ENCODE results near the gene TPD52L1. TPM values are rescaled to one million over a fixed set of nuclear protein-coding genes. Genes with fewer than 3 reads are reported as not detected.

TPD52L1 gene
- total RNA-seq, 1 donor from 2014 or later, result 164 TPM

- Histone ChIP-seq H3K4me3 (ENCODE audit: low read depth, low read length) (no peak overlapping the region), H3K27me3 (ENCODE audit: control insufficient read depth, insufficient read depth, low read length) (no peaks in the 10 kb centered on the region), H3K36me3 (ENCODE audit: control insufficient read depth, insufficient read depth, low read length) (no peaks in the 10 kb centered on the region)
- no peak for TF ChIP-seq CTCF (IDR thresholded peaks at IDR 0.05; ENCODE audit: insufficient read depth, low read length, severe bottlenecking)
- DNase-seq (ENCODE audit: low read depth) (no peak), FAIRE-seq (no peak)
Measured at GRCh38 chr6:125195526-125195925, 42.0 kb downstream of the TPD52L1 start.

- no peaks in the 10 kb centered on the region for H3K36me3 ChIP-seq (ENCODE audit: control insufficient read depth, insufficient read depth, low read length)
- TF ChIP-seq CTCF (IDR thresholded peaks at IDR 0.05; ENCODE audit: insufficient read depth, low read length, severe bottlenecking), result no peak
- H3K27me3 ChIP-seq (ENCODE audit: control insufficient read depth, insufficient read depth, low read length), result no peaks in the 10 kb centered on the region
- DNase-seq (ENCODE audit: low read depth) (no peak), FAIRE-seq (no peak)
- no peak overlapping the region for H3K4me3 ChIP-seq (ENCODE audit: low read depth, low read length)
Measured at GRCh38 chr6:125196613-125197012, 43.0 kb downstream of the TPD52L1 start.

- DNase-seq (ENCODE audit: low read depth), result peak; percentile 68
- TF ChIP-seq CTCF (IDR thresholded peaks at IDR 0.05; ENCODE audit: insufficient read depth, low read length, severe bottlenecking), result no peak
- Histone ChIP-seq H3K4me3 (ENCODE audit: low read depth, low read length) (no peak overlapping the region), H3K27me3 (ENCODE audit: control insufficient read depth, insufficient read depth, low read length) (no peaks in the 10 kb centered on the region), H3K36me3 (ENCODE audit: control insufficient read depth, insufficient read depth, low read length) (no peaks in the 10 kb centered on the region)
- FAIRE-seq, result peak; percentile 47
Measured at GRCh38 chr6:125197795-125198269, 44.3 kb downstream of the TPD52L1 start.

GRCh38 chr6:125198398-125198937 is 44.9 kb downstream of the TPD52L1 start:
- no peak for FAIRE-seq
- no peaks in the 10 kb centered on the region for H3K36me3 ChIP-seq (ENCODE audit: control insufficient read depth, insufficient read depth, low read length)
- H3K4me3 ChIP-seq (ENCODE audit: low read depth, low read length), result no peak overlapping the region
- no peak for TF ChIP-seq CTCF (IDR thresholded peaks at IDR 0.05; ENCODE audit: insufficient read depth, low read length, severe bottlenecking)
- no peak for DNase-seq (ENCODE audit: low read depth)
- no peaks in the 10 kb centered on the region for H3K27me3 ChIP-seq (ENCODE audit: control insufficient read depth, insufficient read depth, low read length)

GRCh38 chr6:125200941-125201340 is 47.4 kb downstream of the TPD52L1 start:
- no peak overlapping the region for H3K4me3 ChIP-seq (ENCODE audit: low read depth, low read length)
- DNase-seq (ENCODE audit: low read depth) (peak; percentile 18), FAIRE-seq (no peak)
- no peaks in the 10 kb centered on the region for H3K36me3 ChIP-seq (ENCODE audit: control insufficient read depth, insufficient read depth, low read length)
- TF ChIP-seq CTCF (IDR thresholded peaks at IDR 0.05; ENCODE audit: insufficient read depth, low read length, severe bottlenecking), result no peak
- H3K27me3 ChIP-seq (ENCODE audit: control insufficient read depth, insufficient read depth, low read length), result no peaks in the 10 kb centered on the region
